Smooth muscle cell (in vitro differentiated cells): ENCODE measurements around the gene MICALL1. TPM values are rescaled to one million over a fixed set of nuclear protein-coding genes. Genes with fewer than 3 reads are reported as not detected.

Experiments used
- DNase-seq: peaks from one replicate; lab custom pipeline; 2025; ENCODE audit not compliant: unreplicated experiment; lab: John Stamatoyannopoulos, UW
- H2AFZ ChIP-seq: fragments of 200-600 bp; sonication (generic); 2 replicates; pipeline ENCODE4 v1.6.0; 2016; ENCODE audit warnings: antibody characterized with exemption, low read depth, mild to moderate bottlenecking
- H3F3A ChIP-seq: fragments of 200-600 bp; sonication (generic); 2 replicates; pipeline ENCODE4 v1.6.0; 2017; ENCODE audit warnings: antibody characterized with exemption, low read depth
- H3K27ac ChIP-seq: fragments of 200-600 bp; sonication (generic); 2 replicates; pipeline ENCODE4 v1.5.1; 2016; ENCODE audit warnings: low read depth, mild to moderate bottlenecking
- H3K27me3 ChIP-seq: fragments of 200-600 bp; sonication (generic); 2 replicates; pipeline ENCODE4 v1.6.1; 2016; ENCODE audit warnings: low read depth, mild to moderate bottlenecking
- H3K36me3 ChIP-seq: fragments of 200-600 bp; sonication (generic); 2 replicates; pipeline ENCODE4 v1.5.1; 2016; ENCODE audit warnings: low read depth
- H3K4me1 ChIP-seq: fragments of 200-600 bp; sonication (generic); 2 replicates; pipeline ENCODE4 v1.5.1; 2016; ENCODE audit warnings: low read depth
- H3K4me2 ChIP-seq: fragments of 200-600 bp; sonication (generic); 2 replicates; pipeline ENCODE4 v1.6.0; 2016; ENCODE audit warnings: mild to moderate bottlenecking
- H3K4me3 ChIP-seq: fragments of 200-600 bp; sonication (generic); 2 replicates; pipeline ENCODE4 v1.5.1; 2016; ENCODE audit warnings: mild to moderate bottlenecking
- H3K79me2 ChIP-seq: fragments of 200-600 bp; sonication (generic); 2 replicates; pipeline ENCODE4 v1.6.0; 2016; ENCODE audit warnings: low read depth, mild to moderate bottlenecking
- H3K9ac ChIP-seq: fragments of 200-600 bp; sonication (generic); 2 replicates; pipeline ENCODE4 v1.6.0; 2016; ENCODE audit warnings: low read depth
- H3K9me3 ChIP-seq: fragments of 200-600 bp; sonication (generic); replicated peaks from 2 replicates; pipeline ENCODE4 v1.5.1; 2016; ENCODE audit warnings: low read depth
- H4K20me1 ChIP-seq: fragments of 200-600 bp; sonication (generic); 2 replicates; pipeline ENCODE4 v1.6.0; 2016; ENCODE audit warnings: low read depth
- CTCF ChIP-seq: fragments of 200-600 bp; sonication (generic); IDR thresholded peaks from 2 replicates; pipeline ENCODE4 v1.5.1; 2017; ENCODE audit warnings: borderline replicate concordance, mild to moderate bottlenecking, antibody characterized with exemption; ENCODE audit not compliant: insufficient read depth, poor library complexity, severe bottlenecking
- WGBS: methylation state at CpG from one replicate; pipeline ENCODE4 v1.1.7; 2016; ENCODE audit warnings: low lambda C conversion rate; 5-methylcytosine and 5-hydroxymethylcytosine counted together
- polyA plus RNA-seq: library from polyadenylated mRNA; unstranded; fragments of >200 nt; fragmentation: Nextera tagmentation; extraction: Ambion mirVana; gene quantifications from 2 replicates; pipeline ENCODE4 v1.2.1, GENCODE V29; 2016
- total RNA-seq: library from RNA; depleted of rRNA; stranded (reverse); fragments of >200 nt; gene quantifications from 2 replicates; pipeline ENCODE4 v1.2.3, GENCODE V29; 2014

The MICALL1 gene
- total and polyA plus RNA-seq, 2 experiments from 2014 or later: 8.7 to 24.9 TPM

GRCh38 chr22:37924386-37925065, 18.4 kb downstream of the MICALL1 start:
- WGBS: 94% methylated on average over 18 of the region's 18 CpGs
- Histone ChIP-seq H3K79me2 (no peaks in the 10 kb centered on the region), H3F3A (no peaks in the 10 kb centered on the region), H2AFZ (no peak overlapping the region), H3K4me1 (no peaks in the 10 kb centered on the region), H3K27me3 (no peaks in the 10 kb centered on the region), H3K27ac (no peak overlapping the region), H3K4me2 (no peak overlapping the region), H3K4me3 (no peak overlapping the region), H3K36me3 (peaks cover 9% of the 10 kb centered on the region), H3K9me3 (no peaks in the 10 kb centered on the region), H3K9ac (no peak overlapping the region), H4K20me1 (peaks cover 9% of the 10 kb centered on the region)
- no peak for DNase-seq
- TF ChIP-seq CTCF: no peak

GRCh38 chr22:37925330-37925729, 19.2 kb downstream of the MICALL1 start:
- no peak overlapping the region for H2AFZ ChIP-seq
- no peak overlapping the region for H3K9ac ChIP-seq
- 97% methylated on average over 3 of the region's 3 CpGs for WGBS
- DNase-seq: no peak
- H3K79me2 ChIP-seq: no peaks in the 10 kb centered on the region
- no peak overlapping the region for H3K27ac ChIP-seq
- H3K9me3 ChIP-seq: no peaks in the 10 kb centered on the region
- H3K27me3 ChIP-seq: no peaks in the 10 kb centered on the region
- no peaks in the 10 kb centered on the region for H3F3A ChIP-seq
- no peak overlapping the region for H3K4me3 ChIP-seq
- H3K4me1 ChIP-seq: no peaks in the 10 kb centered on the region
- H3K4me2 ChIP-seq: no peak overlapping the region
- H3K36me3 ChIP-seq: peaks cover 4% of the 10 kb centered on the region
- no peak for TF ChIP-seq CTCF
- H4K20me1 ChIP-seq: peaks cover 16% of the 10 kb centered on the region

GRCh38 chr22:37925767-37926166, 19.7 kb downstream of the MICALL1 start:
- H3F3A ChIP-seq: no peaks in the 10 kb centered on the region
- H2AFZ ChIP-seq: no peak overlapping the region
- no peaks in the 10 kb centered on the region for H3K4me1 ChIP-seq
- WGBS: 95% methylated on average over 14 of the region's 15 CpGs
- no peaks in the 10 kb centered on the region for H3K79me2 ChIP-seq
- no peak for TF ChIP-seq CTCF
- H3K9me3 ChIP-seq: no peaks in the 10 kb centered on the region
- DNase-seq: no peak
- no peaks in the 10 kb centered on the region for H3K27me3 ChIP-seq
- no peak overlapping the region for H3K4me3 ChIP-seq
- H4K20me1 ChIP-seq: peaks cover 21% of the 10 kb centered on the region
- no peak overlapping the region for H3K9ac ChIP-seq
- H3K4me2 ChIP-seq: no peak overlapping the region
- peaks cover 4% of the 10 kb centered on the region for H3K36me3 ChIP-seq
- H3K27ac ChIP-seq: no peak overlapping the region

- Histone ChIP-seq H2AFZ (no peak overlapping the region), H3K27me3 (no peaks in the 10 kb centered on the region), H3K9me3 (no peaks in the 10 kb centered on the region), H3K4me3 (no peak overlapping the region), H4K20me1 (peaks cover 26% of the 10 kb centered on the region), H3K9ac (no peak overlapping the region), H3K4me2 (no peak overlapping the region), H3K79me2 (no peaks in the 10 kb centered on the region), H3K36me3 (peaks cover 4% of the 10 kb centered on the region), H3K4me1 (no peaks in the 10 kb centered on the region), H3K27ac (no peak overlapping the region), H3F3A (no peaks in the 10 kb centered on the region)
- WGBS: over 99% methylated on average over 7 of the region's 7 CpGs
- TF ChIP-seq CTCF: no peak
- DNase-seq: no peak
Observed at GRCh38 chr22:37926358-37926757, 20.3 kb downstream of the MICALL1 start.
